Smooth muscle cell (in vitro differentiated cells): Measurements from ENCODE around the gene KCNJ1. TPM values are rescaled to one million over a fixed set of nuclear protein-coding genes. Genes with fewer than 3 reads are reported as not detected.

Experiments used
- DNase-seq: peaks from one replicate; lab custom pipeline; 2025; ENCODE audit not compliant: unreplicated experiment; lab: John Stamatoyannopoulos, UW
- H2AFZ ChIP-seq: fragments of 200-600 bp; sonication (generic); 2 replicates; pipeline ENCODE4 v1.6.0; 2016; ENCODE audit warnings: antibody characterized with exemption, low read depth, mild to moderate bottlenecking
- H3F3A ChIP-seq: fragments of 200-600 bp; sonication (generic); 2 replicates; pipeline ENCODE4 v1.6.0; 2017; ENCODE audit warnings: antibody characterized with exemption, low read depth
- H3K27ac ChIP-seq: fragments of 200-600 bp; sonication (generic); 2 replicates; pipeline ENCODE4 v1.5.1; 2016; ENCODE audit warnings: low read depth, mild to moderate bottlenecking
- H3K27me3 ChIP-seq: fragments of 200-600 bp; sonication (generic); 2 replicates; pipeline ENCODE4 v1.6.1; 2016; ENCODE audit warnings: low read depth, mild to moderate bottlenecking
- H3K36me3 ChIP-seq: fragments of 200-600 bp; sonication (generic); 2 replicates; pipeline ENCODE4 v1.5.1; 2016; ENCODE audit warnings: low read depth
- H3K4me1 ChIP-seq: fragments of 200-600 bp; sonication (generic); 2 replicates; pipeline ENCODE4 v1.5.1; 2016; ENCODE audit warnings: low read depth
- H3K4me2 ChIP-seq: fragments of 200-600 bp; sonication (generic); 2 replicates; pipeline ENCODE4 v1.6.0; 2016; ENCODE audit warnings: mild to moderate bottlenecking
- H3K4me3 ChIP-seq: fragments of 200-600 bp; sonication (generic); 2 replicates; pipeline ENCODE4 v1.5.1; 2016; ENCODE audit warnings: mild to moderate bottlenecking
- H3K79me2 ChIP-seq: fragments of 200-600 bp; sonication (generic); 2 replicates; pipeline ENCODE4 v1.6.0; 2016; ENCODE audit warnings: low read depth, mild to moderate bottlenecking
- H3K9ac ChIP-seq: fragments of 200-600 bp; sonication (generic); 2 replicates; pipeline ENCODE4 v1.6.0; 2016; ENCODE audit warnings: low read depth
- H3K9me3 ChIP-seq: fragments of 200-600 bp; sonication (generic); replicated peaks from 2 replicates; pipeline ENCODE4 v1.5.1; 2016; ENCODE audit warnings: low read depth
- H4K20me1 ChIP-seq: fragments of 200-600 bp; sonication (generic); 2 replicates; pipeline ENCODE4 v1.6.0; 2016; ENCODE audit warnings: low read depth
- CTCF ChIP-seq: fragments of 200-600 bp; sonication (generic); IDR thresholded peaks from 2 replicates; pipeline ENCODE4 v1.5.1; 2017; ENCODE audit warnings: borderline replicate concordance, mild to moderate bottlenecking, antibody characterized with exemption; ENCODE audit not compliant: insufficient read depth, poor library complexity, severe bottlenecking
- WGBS: methylation state at CpG from one replicate; pipeline ENCODE4 v1.1.7; 2016; ENCODE audit warnings: low lambda C conversion rate; 5-methylcytosine and 5-hydroxymethylcytosine counted together
- polyA plus RNA-seq: library from polyadenylated mRNA; unstranded; fragments of >200 nt; fragmentation: Nextera tagmentation; extraction: Ambion mirVana; gene quantifications from 2 replicates; pipeline ENCODE4 v1.2.1, GENCODE V29; 2016
- total RNA-seq: library from RNA; depleted of rRNA; stranded (reverse); fragments of >200 nt; gene quantifications from 2 replicates; pipeline ENCODE4 v1.2.3, GENCODE V29; 2014

KCNJ1 gene
- total and polyA plus RNA-seq, 2 experiments from 2014 or later: 0.99 TPM; not detected in 1

GRCh38 chr11:128900468-128900867, 33.4 kb upstream of the KCNJ1 start:
- Histone ChIP-seq H3K36me3 (no peaks in the 10 kb centered on the region), H3K4me1 (peaks cover 29% of the 10 kb centered on the region), H4K20me1 (no peaks in the 10 kb centered on the region), H3K27me3 (peaks cover 48% of the 10 kb centered on the region), H3F3A (no peaks in the 10 kb centered on the region), H3K27ac (no peak overlapping the region), H3K9me3 (no peaks in the 10 kb centered on the region), H3K4me3 (no peak overlapping the region), H3K9ac (no peak overlapping the region), H2AFZ (no peak overlapping the region), H3K79me2 (no peaks in the 10 kb centered on the region), H3K4me2 (no peak overlapping the region)
- WGBS: 71% methylated on average over 4 of the region's 4 CpGs
- TF ChIP-seq CTCF: no peak
- no peak for DNase-seq

- 95% methylated on average over 13 of the region's 13 CpGs for WGBS
- H3K27ac ChIP-seq: no peak overlapping the region
- no peak for DNase-seq
- H3K4me3 ChIP-seq: no peak overlapping the region
- H3K4me1 ChIP-seq: peaks cover 15% of the 10 kb centered on the region
- H2AFZ ChIP-seq: no peak overlapping the region
- no peak for TF ChIP-seq CTCF
- H3K4me2 ChIP-seq: no peak overlapping the region
- H3F3A ChIP-seq: no peaks in the 10 kb centered on the region
- H3K9me3 ChIP-seq: no peaks in the 10 kb centered on the region
- H3K27me3 ChIP-seq: peaks cover 42% of the 10 kb centered on the region
- no peaks in the 10 kb centered on the region for H3K36me3 ChIP-seq
- H3K9ac ChIP-seq: no peak overlapping the region
- H3K79me2 ChIP-seq: no peaks in the 10 kb centered on the region
- H4K20me1 ChIP-seq: no peaks in the 10 kb centered on the region
Observed at GRCh38 chr11:128898580-128899344, 31.7 kb upstream of the KCNJ1 start.

GRCh38 chr11:128897826-128898225, 30.7 kb upstream of the KCNJ1 start:
- DNase-seq: no peak
- peaks cover 6% of the 10 kb centered on the region for H3K4me1 ChIP-seq
- no peaks in the 10 kb centered on the region for H3K9me3 ChIP-seq
- H3K27ac ChIP-seq: no peak overlapping the region
- no peaks in the 10 kb centered on the region for H3K36me3 ChIP-seq
- WGBS: 85% methylated on average over 1 of the region's 1 CpG
- no peak overlapping the region for H3K9ac ChIP-seq
- no peak overlapping the region for H3K4me3 ChIP-seq
- H4K20me1 ChIP-seq: no peaks in the 10 kb centered on the region
- H3K79me2 ChIP-seq: no peaks in the 10 kb centered on the region
- peaks cover 42% of the 10 kb centered on the region for H3K27me3 ChIP-seq
- no peak overlapping the region for H2AFZ ChIP-seq
- no peak overlapping the region for H3K4me2 ChIP-seq
- TF ChIP-seq CTCF: no peak
- no peaks in the 10 kb centered on the region for H3F3A ChIP-seq

- H3K4me1 ChIP-seq: peaks cover 13% of the 10 kb centered on the region
- H3K36me3 ChIP-seq: no peaks in the 10 kb centered on the region
- H3K4me2 ChIP-seq: no peak overlapping the region
- H2AFZ ChIP-seq: no peak overlapping the region
- DNase-seq: no peak
- no peak for TF ChIP-seq CTCF
- no peaks in the 10 kb centered on the region for H4K20me1 ChIP-seq
- H3K9me3 ChIP-seq: no peaks in the 10 kb centered on the region
- H3K79me2 ChIP-seq: no peaks in the 10 kb centered on the region
- no peak overlapping the region for H3K4me3 ChIP-seq
- WGBS: 48% methylated on average over 2 of the region's 2 CpGs
- H3K27ac ChIP-seq: no peak overlapping the region
- H3K27me3 ChIP-seq: peaks cover 41% of the 10 kb centered on the region
- H3F3A ChIP-seq: no peaks in the 10 kb centered on the region
- no peak overlapping the region for H3K9ac ChIP-seq
Observed at GRCh38 chr11:128896356-128896755, 29.3 kb upstream of the KCNJ1 start.
